MCF 10A (cell line): ENCODE results near the gene PLD1. TPM values are rescaled to one million over a fixed set of nuclear protein-coding genes. Genes with fewer than 3 reads are reported as not detected.
A peak's percentile ranks its signal among the peaks of the same experiment; 100 is the strongest.

Source experiments
- BruUV-seq: library from RNA; stranded (reverse); fragments of 400-500 nt; replicated peaks from 2 replicates; lab custom pipeline; 2021; lab: Mats Ljungman, UMichigan
- CTCF ChIA-PET: fragments of 300-600 bp; sonication (Branson Sonifier 250); formaldehyde crosslinking; extraction: SDS; loops from one replicate; lab custom pipeline; 2021; ENCODE audit warnings: antibody characterized with exemption, inconsistent platforms; lab: Yijun Ruan, JAX
- POLR2A ChIA-PET: fragments of 300-600, 350-650 bp; sonication (Branson Sonifier 250); formaldehyde crosslinking; extraction: SDS; loops from one replicate; lab custom pipeline; 2020; ENCODE audit warnings: antibody characterized with exemption, inconsistent platforms; lab: Yijun Ruan, JAX
- DNase-seq: peaks from one replicate; pipeline ENCODE4 v3.0.0-alpha.2; 2018; ENCODE audit not compliant: unreplicated experiment
- H3K27ac Mint-ChIP-seq: one replicate; pipeline ENCODE4 v1.8.0; 2022; ENCODE audit warnings: mild to moderate bottlenecking, low read depth, mixed read lengths; ENCODE audit not compliant: unreplicated experiment
- H3K27me3 Mint-ChIP-seq: one replicate; pipeline ENCODE4 v1.8.0; 2022; ENCODE audit warnings: mixed read lengths; ENCODE audit not compliant: insufficient read depth, unreplicated experiment
- H3K36me3 Mint-ChIP-seq: one replicate; pipeline ENCODE4 v1.8.0; 2022; ENCODE audit warnings: mild to moderate bottlenecking, moderate library complexity, mixed read lengths; ENCODE audit not compliant: insufficient read depth, unreplicated experiment
- H3K4me1 Mint-ChIP-seq: one replicate; pipeline ENCODE4 v1.8.0; 2022; ENCODE audit warnings: mixed read lengths; ENCODE audit not compliant: insufficient read depth, unreplicated experiment
- H3K4me3 Mint-ChIP-seq: one replicate; pipeline ENCODE4 v1.8.0; 2022; ENCODE audit warnings: mild to moderate bottlenecking, moderate library complexity, mixed read lengths; ENCODE audit not compliant: unreplicated experiment
- H3K9me3 Mint-ChIP-seq: one replicate; pipeline ENCODE4 v1.8.0; 2022; ENCODE audit warnings: mixed read lengths; ENCODE audit not compliant: unreplicated experiment
- intact Hi-C: fragments of 100-400 bp; cut with micrococcal nuclease; formaldehyde crosslinking; loops from 2 replicates; pipeline ENCODE4 v1.14.1; 2022
- total RNA-seq: library from RNA; stranded (reverse); gene quantifications from 2 replicates; pipeline ENCODE4 v1.2.3, GENCODE V29; 2022
- TF ChIP-seq, protein P1 (sequence below): fragments of 200-600 bp; IDR thresholded peaks from one replicate; pipeline ENCODE4 v1.8.0; 2022; ENCODE audit warnings: antibody characterized with exemption, mild to moderate bottlenecking; ENCODE audit not compliant: unreplicated experiment

PLD1 gene
- total RNA-seq, 1 experiment from 2014 or later: 8.0 TPM

- H3K4me3 Mint-ChIP-seq: no peak overlapping the region
- no peaks in the 10 kb centered on the region for H3K27me3 Mint-ChIP-seq
- H3K9me3 Mint-ChIP-seq: peaks cover 6% of the 10 kb centered on the region
- TF ChIP-seq, protein P1, sequence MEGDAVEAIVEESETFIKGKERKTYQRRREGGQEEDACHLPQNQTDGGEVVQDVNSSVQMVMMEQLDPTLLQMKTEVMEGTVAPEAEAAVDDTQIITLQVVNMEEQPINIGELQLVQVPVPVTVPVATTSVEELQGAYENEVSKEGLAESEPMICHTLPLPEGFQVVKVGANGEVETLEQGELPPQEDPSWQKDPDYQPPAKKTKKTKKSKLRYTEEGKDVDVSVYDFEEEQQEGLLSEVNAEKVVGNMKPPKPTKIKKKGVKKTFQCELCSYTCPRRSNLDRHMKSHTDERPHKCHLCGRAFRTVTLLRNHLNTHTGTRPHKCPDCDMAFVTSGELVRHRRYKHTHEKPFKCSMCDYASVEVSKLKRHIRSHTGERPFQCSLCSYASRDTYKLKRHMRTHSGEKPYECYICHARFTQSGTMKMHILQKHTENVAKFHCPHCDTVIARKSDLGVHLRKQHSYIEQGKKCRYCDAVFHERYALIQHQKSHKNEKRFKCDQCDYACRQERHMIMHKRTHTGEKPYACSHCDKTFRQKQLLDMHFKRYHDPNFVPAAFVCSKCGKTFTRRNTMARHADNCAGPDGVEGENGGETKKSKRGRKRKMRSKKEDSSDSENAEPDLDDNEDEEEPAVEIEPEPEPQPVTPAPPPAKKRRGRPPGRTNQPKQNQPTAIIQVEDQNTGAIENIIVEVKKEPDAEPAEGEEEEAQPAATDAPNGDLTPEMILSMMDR: no peak
- intact Hi-C loops: no loop called here
- BruUV-seq: no TSS peak
- no peak for DNase-seq
- CTCF ChIA-PET: no interaction called here
- H3K4me1 Mint-ChIP-seq: no peaks in the 10 kb centered on the region
- H3K27ac Mint-ChIP-seq: no peak overlapping the region
- peaks cover 11% of the 10 kb centered on the region for H3K36me3 Mint-ChIP-seq
- POLR2A ChIA-PET: no interaction called here
Measured at GRCh38 chr3:171622126-171622525, 188.2 kb downstream of the PLD1 start.

- no TSS peak for BruUV-seq
- intact Hi-C loops: no loop called here
- CTCF ChIA-PET: interaction anchor here (0.6 to 1.0 kb wide), 2 partner anchors 104 to 422 kb away, joined by 3 to 4 read pairs; no protein-coding TSS in a partner anchor
- H3K4me1 Mint-ChIP-seq: no peaks in the 10 kb centered on the region
- POLR2A ChIA-PET: interaction anchor here (0.5 kb wide), 1 partner anchor 26 kb away, joined by 4 read pairs; no protein-coding TSS in a partner anchor
- TF ChIP-seq, protein P1: no peak
- no peak overlapping the region for H3K27ac Mint-ChIP-seq
- H3K9me3 Mint-ChIP-seq: peaks cover 6% of the 10 kb centered on the region
- no peak for DNase-seq
- no peaks in the 10 kb centered on the region for H3K27me3 Mint-ChIP-seq
- peaks cover 11% of the 10 kb centered on the region for H3K36me3 Mint-ChIP-seq
- H3K4me3 Mint-ChIP-seq: no peak overlapping the region
Measured at GRCh38 chr3:171620825-171621434, 189.4 kb downstream of the PLD1 start.

GRCh38 chr3:171616798-171617197 lies 193.5 kb downstream of the PLD1 start:
- peaks cover 10% of the 10 kb centered on the region for H3K36me3 Mint-ChIP-seq
- intact Hi-C loops: no loop called here
- H3K27ac Mint-ChIP-seq: no peak overlapping the region
- no peak for DNase-seq
- BruUV-seq: no TSS peak
- H3K4me1 Mint-ChIP-seq: peaks cover 11% of the 10 kb centered on the region
- TF ChIP-seq, protein P1: no peak
- H3K4me3 Mint-ChIP-seq: no peak overlapping the region
- ChIA-PET CTCF (interaction anchor here (0.7 to 1.6 kb wide), 4 partner anchors 28 to 768 kb away, joined by 3 to 9 read pairs (median 3); no protein-coding TSS in a partner anchor), POLR2A (no interaction called here)
- H3K27me3 Mint-ChIP-seq: no peaks in the 10 kb centered on the region
- H3K9me3 Mint-ChIP-seq: no peaks in the 10 kb centered on the region

DNA sequence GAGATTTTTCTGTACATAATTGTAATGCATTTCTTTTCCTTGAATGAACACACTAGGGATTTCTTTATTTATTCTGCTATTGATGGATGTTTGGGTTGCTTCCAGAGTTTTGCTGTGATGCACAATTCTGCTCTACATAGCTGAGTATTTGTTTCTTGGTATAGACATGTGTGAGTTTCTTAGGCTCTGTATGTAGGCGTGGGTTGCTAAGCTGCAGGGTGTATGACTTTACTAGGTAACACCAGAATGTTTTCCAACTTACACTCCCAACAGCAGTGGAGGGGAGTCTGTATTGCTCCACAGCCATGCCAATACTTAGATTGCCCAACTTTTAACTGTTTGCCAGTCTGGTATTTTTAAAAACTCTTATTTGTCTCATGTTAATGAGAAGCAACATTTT lies 194.6 kb downstream of the PLD1 start:
- TF ChIP-seq, protein P1: no peak
- no TSS peak for BruUV-seq
- Mint-ChIP-seq H3K27ac (peak overlapping the region; percentile 92), H3K9me3 (no peaks in the 10 kb centered on the region), H3K4me3 (no peak overlapping the region), H3K27me3 (no peaks in the 10 kb centered on the region), H3K36me3 (peaks cover 16% of the 10 kb centered on the region), H3K4me1 (peaks cover 11% of the 10 kb centered on the region)
- intact Hi-C loops: no loop called here
- ChIA-PET POLR2A (interaction anchor here (0.7 kb wide), 1 partner anchor 15 kb away, joined by 3 read pairs; no protein-coding TSS in a partner anchor), CTCF (no interaction called here)
- DNase-seq: peak; percentile 51
